GM12891 (cell line): Measurements from ENCODE around the gene IGFBP5.

Experiments used
- POLR2A ChIP-seq: IDR thresholded peaks from 2 replicates; pipeline ENCODE4 v1.6.1; 2011; ENCODE audit warnings: low read depth, low read length, control low read depth
- POLR2AphosphoS5 ChIP-seq: IDR thresholded peaks from 2 replicates; pipeline ENCODE4 v1.6.1; 2011; ENCODE audit warnings: low read depth, low read length, control low read depth
- POU2F2 ChIP-seq: IDR thresholded peaks from 2 replicates; pipeline ENCODE4 v1.6.1; 2011; ENCODE audit warnings: low read depth, mild to moderate bottlenecking, control low read depth, low read length, moderate library complexity
- TAF1 ChIP-seq: IDR thresholded peaks from 2 replicates; pipeline ENCODE4 v1.6.1; 2011; ENCODE audit warnings: low read depth, low read length, control low read depth

DNA sequence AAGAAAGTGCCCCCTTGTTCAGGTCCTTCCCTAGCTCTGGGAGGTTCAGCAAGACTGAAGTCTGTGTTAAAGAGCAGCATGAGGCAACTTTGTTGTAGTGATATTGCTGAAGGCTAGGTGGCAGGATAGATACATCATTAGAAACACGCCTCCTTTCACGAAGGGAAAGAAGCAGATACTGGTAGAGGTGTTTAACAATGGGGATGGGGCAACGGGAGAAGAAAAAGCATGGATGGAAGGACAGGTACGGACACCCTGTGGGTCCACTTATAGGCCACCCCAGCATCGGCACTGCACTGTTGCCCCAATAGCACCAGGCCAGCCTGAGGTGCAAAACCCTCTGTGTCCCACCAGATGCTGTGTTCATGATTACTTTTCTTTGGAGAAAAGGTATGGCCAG, 3.5 kb upstream of the IGFBP5 start:
- TF ChIP-seq POLR2AphosphoS5 (no peak), TAF1 (no peak), POLR2A (no peak), POU2F2 (no peak)
